ENCODE data around the gene FHIT. TPM values are rescaled to one million over a fixed set of nuclear protein-coding genes. Genes with fewer than 3 reads are reported as not detected.

Gene FHIT
- total and polyA plus RNA-seq, 4 donors = 2.1 to 14.7 (median 6.6) TPM

- Histone ChIP-seq H3K9ac (ENCODE audit: low read depth in 1 of 2, low read length in 2 of 2) (no peak overlapping the region), H3K4me3 (ENCODE audit: low read depth in 1 of 3, low read length in 3 of 3) (no peak overlapping the region), H3K36me3 (ENCODE audit: control insufficient read depth in 4 of 4, insufficient read depth in 3 of 4, low read depth in 1 of 4, low read length in 3 of 4) (no peaks in the 10 kb centered on the region), H3K9me3 (ENCODE audit: control insufficient read depth in 4 of 4, low read length in 3 of 4) (no peaks in the 10 kb centered on the region), H3K4me1 (ENCODE audit: control insufficient read depth in 4 of 4, insufficient read depth in 4 of 4, low read length in 3 of 4) (no peaks in the 10 kb centered on the region), H3K27me3 (ENCODE audit: control insufficient read depth in 4 of 4, insufficient read depth in 4 of 4, low read length in 3 of 4) (no peaks in the 10 kb centered on the region), H3K27ac (ENCODE audit: low read depth in 1 of 2, low read length in 2 of 2) (no peak overlapping the region)
- no peak for DNase-seq (ENCODE audit: low spot score)
- WGBS = 92% methylated on average over 2 of the region's 2 CpGs
- no peak for TF ChIP-seq RXRA (IDR thresholded peaks at IDR 0.05)
- TF ChIP-seq TAF1 (conservative IDR thresholded peaks at IDR 0.05) = no peak
- no peak for TF ChIP-seq GABPA (IDR thresholded peaks at IDR 0.05 in 1 of 2, conservative IDR thresholded peaks at IDR 0.05 in 1 of 2)
- no peak for TF ChIP-seq FOXA1 (IDR thresholded peaks at IDR 0.05)
- no peak for TF ChIP-seq EGR1 (IDR thresholded peaks at IDR 0.05; ENCODE audit: low read depth in 2 of 2)
Observed at GRCh38 chr3:60909526-60909925, 341.7 kb downstream of the FHIT start.

- Histone ChIP-seq H3K27ac (ENCODE audit: low read depth in 1 of 2, low read length in 2 of 2) (no peak overlapping the region), H3K27me3 (ENCODE audit: control insufficient read depth in 4 of 4, insufficient read depth in 4 of 4, low read length in 3 of 4) (no peaks in the 10 kb centered on the region), H3K4me1 (ENCODE audit: control insufficient read depth in 4 of 4, insufficient read depth in 4 of 4, low read length in 3 of 4) (no peaks in the 10 kb centered on the region), H3K9ac (ENCODE audit: low read depth in 1 of 2, low read length in 2 of 2) (no peak overlapping the region), H3K9me3 (ENCODE audit: control insufficient read depth in 4 of 4, low read length in 3 of 4) (no peaks in the 10 kb centered on the region), H3K36me3 (ENCODE audit: control insufficient read depth in 4 of 4, insufficient read depth in 3 of 4, low read depth in 1 of 4, low read length in 3 of 4) (no peaks in the 10 kb centered on the region), H3K4me3 (ENCODE audit: low read depth in 1 of 3, low read length in 3 of 3) (no peak overlapping the region)
- no peak for DNase-seq (ENCODE audit: low spot score)
- 91% methylated on average over 5 of the region's 5 CpGs for WGBS
- TF ChIP-seq NR2F2 (IDR thresholded peaks at IDR 0.05) (no peak), HNF4G (IDR thresholded peaks at IDR 0.05) (no peak), HNF4A (conservative IDR thresholded peaks at IDR 0.05) (no peak), JUND (IDR thresholded peaks at IDR 0.05) (no peak), EGR1 (IDR thresholded peaks at IDR 0.05; ENCODE audit: low read depth in 2 of 2) (no peak), GABPA (IDR thresholded peaks at IDR 0.05 in 1 of 2, conservative IDR thresholded peaks at IDR 0.05 in 1 of 2) (no peak), REST (IDR thresholded peaks at IDR 0.05) (no peak), FOXA1 (IDR thresholded peaks at IDR 0.05) (no peak), TAF1 (conservative IDR thresholded peaks at IDR 0.05) (no peak), RAD21 (IDR thresholded peaks at IDR 0.05) (no peak), SP1 (IDR thresholded peaks at IDR 0.05) (no peak), MAX (IDR thresholded peaks at IDR 0.05) (no peak), CTCF (IDR thresholded peaks at IDR 0.05; ENCODE audit: low read depth, low read length, missing input control) (no peak), ZBTB33 (IDR thresholded peaks at IDR 0.05) (no peak), RXRA (IDR thresholded peaks at IDR 0.05) (no peak), FOXA2 (IDR thresholded peaks at IDR 0.05) (no peak), ATF3 (IDR thresholded peaks at IDR 0.05) (no peak), YY1 (IDR thresholded peaks at IDR 0.05) (no peak)
Observed at GRCh38 chr3:60906283-60906682, 345.0 kb downstream of the FHIT start.

Measured in liver (tissue), 9 donors.